ENCODE data around the gene TBC1D5. TPM values are rescaled to one million over a fixed set of nuclear protein-coding genes. Genes with fewer than 3 reads are reported as not detected.

Gene TBC1D5
- total RNA-seq, 1 donor from 2014 or later = 48.1 TPM

DNA sequence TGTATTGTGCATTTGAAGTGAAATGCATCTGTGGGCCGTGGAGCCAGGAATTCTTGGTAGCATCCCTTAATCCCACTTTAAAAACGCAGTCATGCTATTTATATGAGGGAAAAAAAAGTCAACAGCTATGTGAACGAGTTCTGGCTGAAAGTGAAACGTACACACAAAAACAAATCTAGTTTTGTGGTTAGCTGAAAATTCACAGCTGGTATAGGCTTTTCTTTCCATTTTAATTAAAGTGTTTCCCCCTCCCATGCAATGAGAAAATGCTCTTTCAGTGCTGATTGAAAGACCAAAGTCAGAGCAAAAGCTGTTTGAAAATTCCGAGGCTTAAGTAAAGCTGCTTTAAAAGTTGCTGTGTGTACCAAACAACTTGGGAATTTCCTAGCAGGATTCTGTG lies 560.3 kb downstream of the TBC1D5 start:
- H3K9me3 ChIP-seq = no peaks in the 10 kb centered on the region
- H3K27ac ChIP-seq = no peak overlapping the region
- peaks cover 0 to 17% of the 10 kb centered on the region in 2 donors for H3K36me3 ChIP-seq
- intact Hi-C loops (cut with DNase I) = no loop called here
- no peak for DNase-seq (ENCODE audit: extremely low spot score in 2 of 2)
- no peaks in the 10 kb centered on the region for H3K4me1 ChIP-seq
- no peak overlapping the region for H3K4me3 ChIP-seq
- H3K27me3 ChIP-seq = no peaks in the 10 kb centered on the region
- no peak for TF ChIP-seq POLR2A (IDR thresholded peaks at IDR 0.05)
- TF ChIP-seq, protein P1, sequence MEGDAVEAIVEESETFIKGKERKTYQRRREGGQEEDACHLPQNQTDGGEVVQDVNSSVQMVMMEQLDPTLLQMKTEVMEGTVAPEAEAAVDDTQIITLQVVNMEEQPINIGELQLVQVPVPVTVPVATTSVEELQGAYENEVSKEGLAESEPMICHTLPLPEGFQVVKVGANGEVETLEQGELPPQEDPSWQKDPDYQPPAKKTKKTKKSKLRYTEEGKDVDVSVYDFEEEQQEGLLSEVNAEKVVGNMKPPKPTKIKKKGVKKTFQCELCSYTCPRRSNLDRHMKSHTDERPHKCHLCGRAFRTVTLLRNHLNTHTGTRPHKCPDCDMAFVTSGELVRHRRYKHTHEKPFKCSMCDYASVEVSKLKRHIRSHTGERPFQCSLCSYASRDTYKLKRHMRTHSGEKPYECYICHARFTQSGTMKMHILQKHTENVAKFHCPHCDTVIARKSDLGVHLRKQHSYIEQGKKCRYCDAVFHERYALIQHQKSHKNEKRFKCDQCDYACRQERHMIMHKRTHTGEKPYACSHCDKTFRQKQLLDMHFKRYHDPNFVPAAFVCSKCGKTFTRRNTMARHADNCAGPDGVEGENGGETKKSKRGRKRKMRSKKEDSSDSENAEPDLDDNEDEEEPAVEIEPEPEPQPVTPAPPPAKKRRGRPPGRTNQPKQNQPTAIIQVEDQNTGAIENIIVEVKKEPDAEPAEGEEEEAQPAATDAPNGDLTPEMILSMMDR (IDR thresholded peaks at IDR 0.05) = no peak
- no peak for TF ChIP-seq POLR2AphosphoS5 (IDR thresholded peaks at IDR 0.05; ENCODE audit: insufficient read depth in 1 of 2, low read depth in 1 of 2)

DNA sequence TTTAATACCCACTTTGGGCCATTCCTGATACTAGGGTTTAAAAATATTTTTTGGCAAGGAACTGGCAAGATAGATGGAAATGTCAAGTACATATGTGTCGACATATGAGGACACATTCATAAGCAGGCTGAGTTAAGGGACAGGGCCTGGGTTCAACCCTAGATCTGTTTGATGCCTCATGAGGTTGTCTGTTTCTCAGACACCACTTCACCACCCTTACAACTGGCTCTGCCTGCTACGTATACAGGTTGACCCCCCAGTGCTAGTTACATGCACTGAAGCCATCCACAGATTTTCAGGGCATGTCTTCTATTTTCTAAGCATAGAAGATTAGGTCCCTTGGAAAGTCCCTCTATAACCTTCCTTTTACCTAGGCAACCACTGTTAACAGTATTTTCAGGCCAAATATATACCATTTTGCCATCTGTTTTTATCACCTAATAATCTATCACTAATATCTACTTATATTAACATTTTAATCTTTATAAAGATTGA lies 561.0 kb downstream of the TBC1D5 start:
- H3K27me3 ChIP-seq = no peaks in the 10 kb centered on the region
- no peak for DNase-seq (ENCODE audit: extremely low spot score in 2 of 2)
- no peaks in the 10 kb centered on the region for H3K4me1 ChIP-seq
- peaks cover 0 to 17% of the 10 kb centered on the region in 2 donors for H3K36me3 ChIP-seq
- H3K4me3 ChIP-seq = no peak overlapping the region
- no peaks in the 10 kb centered on the region for H3K9me3 ChIP-seq
- intact Hi-C loops (cut with DNase I) = no loop called here
- no peak overlapping the region for H3K27ac ChIP-seq
- no peak for TF ChIP-seq POLR2A (IDR thresholded peaks at IDR 0.05)
- TF ChIP-seq, protein P1 (IDR thresholded peaks at IDR 0.05) = no peak
- TF ChIP-seq POLR2AphosphoS5 (IDR thresholded peaks at IDR 0.05; ENCODE audit: insufficient read depth in 1 of 2, low read depth in 1 of 2) = no peak

GRCh38 chr3:17179381-17180205 lies 562.8 kb downstream of the TBC1D5 start:
- DNase-seq (ENCODE audit: extremely low spot score in 2 of 2) = no peak
- intact Hi-C loops (cut with DNase I) = no loop called here
- H3K27ac ChIP-seq = no peak overlapping the region
- no peak overlapping the region for H3K4me3 ChIP-seq
- no peaks in the 10 kb centered on the region for H3K27me3 ChIP-seq
- peaks cover 0 to 16% of the 10 kb centered on the region in 2 donors for H3K36me3 ChIP-seq
- no peaks in the 10 kb centered on the region for H3K9me3 ChIP-seq
- H3K4me1 ChIP-seq = peaks cover 14% of the 10 kb centered on the region
- TF ChIP-seq, protein P1 (IDR thresholded peaks at IDR 0.05) = no peak
- no peak for TF ChIP-seq POLR2AphosphoS5 (IDR thresholded peaks at IDR 0.05; ENCODE audit: insufficient read depth in 1 of 2, low read depth in 1 of 2)
- no peak for TF ChIP-seq POLR2A (IDR thresholded peaks at IDR 0.05)

DNA sequence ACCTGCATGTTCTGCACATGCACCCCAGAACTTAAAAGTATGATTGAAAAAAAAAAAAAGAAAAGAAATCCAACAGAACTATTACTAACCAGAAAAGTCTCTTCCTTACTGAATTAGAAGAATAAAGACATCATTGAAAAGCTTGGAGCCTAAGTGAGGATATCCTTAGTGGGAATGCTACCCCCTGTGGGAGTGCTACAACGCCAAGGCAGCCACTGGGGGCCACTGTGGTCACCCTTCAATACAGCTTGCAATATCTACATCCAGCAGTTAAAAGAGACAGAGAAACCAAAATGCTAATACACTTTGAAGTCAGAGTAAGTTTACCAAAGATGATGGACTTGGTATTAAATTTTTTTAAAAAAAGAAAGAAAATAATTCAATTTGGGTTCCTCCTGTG lies 565.7 kb downstream of the TBC1D5 start:
- DNase-seq (ENCODE audit: extremely low spot score in 2 of 2) = no peak
- H3K27ac ChIP-seq = no peak overlapping the region
- no peaks in the 10 kb centered on the region for H3K27me3 ChIP-seq
- no peak overlapping the region for H3K4me3 ChIP-seq
- intact Hi-C loops (cut with DNase I) = no loop called here
- peaks cover 14% of the 10 kb centered on the region for H3K4me1 ChIP-seq
- no peaks in the 10 kb centered on the region for H3K36me3 ChIP-seq
- H3K9me3 ChIP-seq = no peaks in the 10 kb centered on the region
- TF ChIP-seq POLR2A (IDR thresholded peaks at IDR 0.05) (no peak), POLR2AphosphoS5 (IDR thresholded peaks at IDR 0.05; ENCODE audit: insufficient read depth in 1 of 2, low read depth in 1 of 2) (no peak)
- TF ChIP-seq, protein P1 (IDR thresholded peaks at IDR 0.05) = no peak

Measured in vagina (tissue), 2 donors.